Ovary (tissue), 9 donors: ENCODE measurements around the gene RERE. TPM values are rescaled to one million over a fixed set of nuclear protein-coding genes. Genes with fewer than 3 reads are reported as not detected.

ENCODE experiments used
- DNase-seq, 5 donors: peaks; one replicate each; pipeline ENCODE4 v3.0.0-alpha.2; 2019 to 2020
- H3K27ac ChIP-seq, 2 donors: fragments of 200-600 bp; one replicate each; pipeline versions ENCODE4 v1.5.1 to v1.8.0; 2019 to 2022
- H3K27me3 ChIP-seq: fragments of 200-600 bp; one replicate; pipeline ENCODE4 v1.8.0; 2022
- H3K36me3 ChIP-seq: fragments of 200-600 bp; sonication (generic); one replicate; pipeline ENCODE4 v1.5.1; 2019
- H3K4me1 ChIP-seq: one replicate; pipeline ENCODE4 v1.8.1; 2013; ENCODE audit warnings: mild to moderate bottlenecking, moderate library complexity; ENCODE audit not compliant: insufficient read depth
- H3K4me3 ChIP-seq: fragments of 200-600 bp; sonication (generic); one replicate; pipeline ENCODE4 v1.5.1; 2017
- H3K9me3 ChIP-seq, 2 donors: fragments of 200-600 bp in 1 of 2; sonication (generic) in 1 of 2; one replicate each; pipeline versions ENCODE4 v1.5.1 to v1.8.1; 2013 to 2019; ENCODE audit warnings: mild to moderate bottlenecking in 1 of 2, moderate library complexity in 1 of 2
- CTCF ChIP-seq, 3 donors: fragments of 450-650 bp in 2 of 3; fragments of 200-600 bp in 1 of 3; IDR thresholded peaks; one replicate each; pipeline versions ENCODE4 v1.5.1 to v1.8.0; 2016 to 2022; ENCODE audit warnings: antibody characterized with exemption in 3 of 3, mild to moderate bottlenecking in 1 of 3
- EP300 ChIP-seq: sonication (generic); formaldehyde crosslinking; IDR thresholded peaks from one replicate; pipeline ENCODE4 v1.6.1; 2017; ENCODE audit warnings: antibody characterized with exemption
- POLR2A ChIP-seq: fragments of 450-650 bp; IDR thresholded peaks from one replicate; pipeline ENCODE4 v1.6.1; 2017; ENCODE audit warnings: antibody characterized with exemption, mild to moderate bottlenecking, moderate library complexity
- WGBS, 3 donors: extraction: QIAGEN DNeasy Blood & Tissue Kit in 1 of 3; methylation state at CpG; one replicate each; pipeline versions ENCODE4 v1.1.5 to v1.1.7; 2013 to 2017; 5-methylcytosine and 5-hydroxymethylcytosine counted together
- intact Hi-C, 4 donors: fragments of 100-400 bp; cut with DNase I; formaldehyde crosslinking; loops; one replicate each; pipeline versions ENCODE4 v1.11.0 to v1.15.1; 2022 to 2023
- polyA plus RNA-seq, 2 donors: library from polyadenylated mRNA; stranded (reverse); fragments of 200-250 nt in 1 of 2; fragments of 350-450 nt in 1 of 2; fragmentation: Illumina TruSeq in 1 of 2; extraction: RNeasy Lipid Tissue Mini Kit (QIAGEN cat#74804) in 1 of 2; gene quantifications; one replicate each; pipeline ENCODE4 v1.2.3, GENCODE V29; 2013 to 2014
- total RNA-seq, 7 donors: library from RNA; depleted of rRNA in 2 of 7; stranded (reverse); fragments of >200 nt in 2 of 7; fragmentation: NEBNext Ultra II Directional in 3 of 7; extraction: Animal tissue kit (Norgen Biotek cat#: 25700) in 3 of 7; gene quantifications; one replicate each; pipeline versions ENCODE4 v1.1.0 to v1.2.4, GENCODE V29; 2016 to 2023
- donor health status: DM: no; HTN: no; CAD: no; lungs with moderate emphysema.
- donor health status: DM: no; HTN: no; CAD: no.
- donor health status: Bipolar disorder and iron deficiency.
- donor health status: DM: yes; HTN: yes; CAD: no.
- donor health status: DM: no; HTN: no; CAD: no.
- donor health status: DM: yes; HTN: yes; CAD: no.

RERE gene
- total and polyA plus RNA-seq, 9 donors: 36.7 to 119 (median 114) TPM

GRCh38 chr1:8510041-8510823 lies 307.2 kb downstream of the RERE start:
- 6 to 14% (median 8%) methylated on average over 9 of the region's 9 CpGs for WGBS, 3 donors
- intact Hi-C loops: no loop called here
- Histone ChIP-seq H3K27me3 (no peaks in the 10 kb centered on the region), H3K4me1 (peaks cover 20% of the 10 kb centered on the region), H3K36me3 (no peaks in the 10 kb centered on the region), H3K4me3 (peak overlapping the region; percentile 15), H3K9me3 (no peaks in the 10 kb centered on the region), H3K27ac (peak overlapping the region; percentile 26 to 58)
- peak in 2 of 5 donors; percentile 50 to 55 for DNase-seq
- TF ChIP-seq EP300: no peak
- TF ChIP-seq CTCF (IDR thresholded peaks at IDR 0.05): no peak
- TF ChIP-seq POLR2A: no peak

- Histone ChIP-seq H3K27ac (peak overlapping the region; percentile 26 to 58), H3K27me3 (no peaks in the 10 kb centered on the region), H3K4me1 (peaks cover 20% of the 10 kb centered on the region), H3K9me3 (no peaks in the 10 kb centered on the region), H3K36me3 (no peaks in the 10 kb centered on the region), H3K4me3 (no peak overlapping the region)
- intact Hi-C loops: no loop called here
- 83 to 86% (median 84%) methylated on average over 7 of the region's 7 CpGs for WGBS, 3 donors
- DNase-seq: no peak
- TF ChIP-seq POLR2A: no peak
- TF ChIP-seq CTCF (IDR thresholded peaks at IDR 0.05): no peak
- TF ChIP-seq EP300: no peak
These were observed 307.9 kb downstream of the RERE start for GRCh38 chr1:8509579-8509978.

DNA sequence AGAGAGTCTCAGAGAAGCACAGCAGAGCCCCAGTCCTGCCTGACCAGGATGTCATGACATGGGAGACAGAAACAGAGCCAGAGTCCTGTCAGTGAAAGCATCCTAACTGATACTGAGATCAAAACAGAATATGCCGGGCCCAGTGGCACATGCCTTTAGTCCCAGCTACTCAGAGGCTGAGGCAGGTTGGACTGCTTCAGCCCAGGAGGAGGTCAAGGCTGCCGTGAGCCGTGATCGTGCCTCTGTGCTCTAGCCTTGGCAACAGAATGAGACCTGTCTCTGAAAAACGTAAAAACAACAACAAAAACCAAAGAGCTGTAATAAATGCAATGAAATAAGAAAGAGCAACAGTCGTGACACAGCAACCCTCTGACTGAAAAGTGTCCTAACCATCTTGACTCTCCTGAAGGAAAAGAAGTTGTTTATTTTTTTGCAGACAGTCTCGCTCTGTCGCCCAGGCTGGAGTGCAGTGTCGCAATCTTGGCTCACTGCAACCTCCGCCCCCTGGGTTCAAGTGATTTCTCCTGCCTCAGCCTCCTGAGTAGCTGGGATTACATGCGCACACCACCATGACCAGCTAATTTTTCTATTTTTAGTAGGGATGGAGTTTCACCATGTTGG lies 310.3 kb downstream of the RERE start:
- no peaks in the 10 kb centered on the region for H3K27me3 ChIP-seq
- peak in 1 of 5 donors; percentile 34 for DNase-seq
- H3K4me1 ChIP-seq: peaks cover 20% of the 10 kb centered on the region
- 47 to 56% (median 53%) methylated on average over 11 of the region's 11 CpGs for WGBS, 3 donors
- no peaks in the 10 kb centered on the region for H3K9me3 ChIP-seq
- peak overlapping the region in 1 of 2 donors; percentile 3 for H3K27ac ChIP-seq
- intact Hi-C loops: no loop called here
- TF ChIP-seq CTCF (IDR thresholded peaks at IDR 0.05) (no peak), EP300 (no peak), POLR2A (no peak)
- H3K4me3 ChIP-seq: no peak overlapping the region
- no peaks in the 10 kb centered on the region for H3K36me3 ChIP-seq

DNA sequence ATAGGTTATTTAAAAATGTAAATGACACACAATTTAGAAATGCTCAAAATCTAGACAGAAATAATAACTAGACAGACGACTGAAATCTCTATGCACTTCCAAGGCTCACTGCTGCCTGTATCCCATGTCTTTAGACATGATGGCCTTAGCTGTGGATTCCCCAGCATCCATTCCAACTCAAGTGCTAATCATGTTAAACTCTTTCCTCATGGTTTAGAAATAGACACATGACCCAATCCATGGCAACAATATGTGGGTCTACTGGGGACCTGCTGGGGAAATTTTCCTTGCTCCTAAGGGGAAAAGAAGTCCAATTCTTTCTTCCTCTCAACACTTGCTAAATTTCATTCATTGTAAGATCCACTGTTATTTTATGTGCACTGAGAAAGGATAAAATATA lies 311.0 kb downstream of the RERE start:
- no peak for DNase-seq
- H3K9me3 ChIP-seq: no peaks in the 10 kb centered on the region
- H3K4me1 ChIP-seq: peaks cover 19% of the 10 kb centered on the region
- no peaks in the 10 kb centered on the region for H3K36me3 ChIP-seq
- no peak overlapping the region for H3K4me3 ChIP-seq
- intact Hi-C loops: no loop called here
- no peaks in the 10 kb centered on the region for H3K27me3 ChIP-seq
- H3K27ac ChIP-seq: no peak overlapping the region
- WGBS, 3 donors: 58 to 77% (median 73%) methylated on average over 1 of the region's 1 CpG
- no peak for TF ChIP-seq CTCF (IDR thresholded peaks at IDR 0.05)
- TF ChIP-seq EP300: no peak
- no peak for TF ChIP-seq POLR2A
